GM23248 (cell line): ENCODE data around the gene NOBOX.

Experiments
- EZH2 ChIP-seq: fragments of 200-600 bp; sonication (generic); IDR thresholded peaks from 2 replicates; pipeline ENCODE4 v1.6.1; 2018; ENCODE audit warnings: antibody characterized with exemption, mild to moderate bottlenecking; ENCODE audit not compliant: insufficient read depth, poor library complexity, severe bottlenecking
- EZH2phosphoT487 ChIP-seq: fragments of 200-600 bp; sonication (generic); IDR thresholded peaks from 2 replicates; pipeline ENCODE4 v1.6.1; 2018; ENCODE audit warnings: antibody characterized with exemption, moderate library complexity, mild to moderate bottlenecking, low read depth; ENCODE audit not compliant: insufficient read depth

DNA sequence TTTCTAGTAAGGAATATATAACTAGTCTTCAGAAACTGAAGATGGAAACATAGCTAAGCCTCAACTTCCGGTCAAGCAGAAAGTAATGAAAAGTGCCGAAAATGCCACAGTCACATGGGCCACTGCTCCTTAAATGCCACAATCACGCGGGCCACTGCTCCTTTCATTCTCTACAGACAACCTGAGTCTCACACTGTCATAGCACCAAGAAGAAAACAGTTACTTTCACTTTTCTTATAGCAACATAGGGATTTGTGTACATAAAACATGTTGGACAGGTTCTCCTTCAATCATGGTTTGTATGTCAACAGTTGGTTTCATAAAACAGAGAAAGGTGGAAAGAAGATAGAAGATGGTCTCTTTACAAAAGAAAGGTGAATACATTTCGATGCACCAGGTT, 48.6 kb upstream of the NOBOX start:
- TF ChIP-seq EZH2: no peak
- TF ChIP-seq EZH2phosphoT487: no peak
